Measurements from ENCODE around the gene P4HA2. TPM values are rescaled to one million over a fixed set of nuclear protein-coding genes. Genes with fewer than 3 reads are reported as not detected.
A peak's percentile ranks its signal among the peaks of the same experiment; 100 is the strongest.

Gene P4HA2
- total and polyA plus RNA-seq, 7 donors: 4.2 to 35.2 (median 24.8) TPM

- no peaks in the 10 kb centered on the region for H3K27me3 ChIP-seq
- TF ChIP-seq EP300 (IDR thresholded peaks at IDR 0.05) (no peak), POLR2AphosphoS5 (IDR thresholded peaks at IDR 0.05) (no peak), POLR2A (IDR thresholded peaks at IDR 0.05) (no peak)
- TF ChIP-seq, protein P1, sequence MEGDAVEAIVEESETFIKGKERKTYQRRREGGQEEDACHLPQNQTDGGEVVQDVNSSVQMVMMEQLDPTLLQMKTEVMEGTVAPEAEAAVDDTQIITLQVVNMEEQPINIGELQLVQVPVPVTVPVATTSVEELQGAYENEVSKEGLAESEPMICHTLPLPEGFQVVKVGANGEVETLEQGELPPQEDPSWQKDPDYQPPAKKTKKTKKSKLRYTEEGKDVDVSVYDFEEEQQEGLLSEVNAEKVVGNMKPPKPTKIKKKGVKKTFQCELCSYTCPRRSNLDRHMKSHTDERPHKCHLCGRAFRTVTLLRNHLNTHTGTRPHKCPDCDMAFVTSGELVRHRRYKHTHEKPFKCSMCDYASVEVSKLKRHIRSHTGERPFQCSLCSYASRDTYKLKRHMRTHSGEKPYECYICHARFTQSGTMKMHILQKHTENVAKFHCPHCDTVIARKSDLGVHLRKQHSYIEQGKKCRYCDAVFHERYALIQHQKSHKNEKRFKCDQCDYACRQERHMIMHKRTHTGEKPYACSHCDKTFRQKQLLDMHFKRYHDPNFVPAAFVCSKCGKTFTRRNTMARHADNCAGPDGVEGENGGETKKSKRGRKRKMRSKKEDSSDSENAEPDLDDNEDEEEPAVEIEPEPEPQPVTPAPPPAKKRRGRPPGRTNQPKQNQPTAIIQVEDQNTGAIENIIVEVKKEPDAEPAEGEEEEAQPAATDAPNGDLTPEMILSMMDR (IDR thresholded peaks at IDR 0.05): no peak
- H3K4me1 ChIP-seq: peaks cover 0 to 49% (median 45%) of the 10 kb centered on the region in 4 donors
- no peaks in the 10 kb centered on the region for H3K36me3 ChIP-seq
- no peaks in the 10 kb centered on the region for H3K9me3 ChIP-seq
- intact Hi-C loops (cut with DNase I): no loop called here
- 96% methylated on average over 4 of the region's 4 CpGs for WGBS, 2 donors
- DNase-seq: peak; percentile 44
- H3K4me3 ChIP-seq: no peak overlapping the region
- peak overlapping the region; percentile 97 to 99 (median 98) for H3K27ac ChIP-seq
Observed at GRCh38 chr5:132256086-132256782, 28.6 kb upstream of the P4HA2 start.

DNA sequence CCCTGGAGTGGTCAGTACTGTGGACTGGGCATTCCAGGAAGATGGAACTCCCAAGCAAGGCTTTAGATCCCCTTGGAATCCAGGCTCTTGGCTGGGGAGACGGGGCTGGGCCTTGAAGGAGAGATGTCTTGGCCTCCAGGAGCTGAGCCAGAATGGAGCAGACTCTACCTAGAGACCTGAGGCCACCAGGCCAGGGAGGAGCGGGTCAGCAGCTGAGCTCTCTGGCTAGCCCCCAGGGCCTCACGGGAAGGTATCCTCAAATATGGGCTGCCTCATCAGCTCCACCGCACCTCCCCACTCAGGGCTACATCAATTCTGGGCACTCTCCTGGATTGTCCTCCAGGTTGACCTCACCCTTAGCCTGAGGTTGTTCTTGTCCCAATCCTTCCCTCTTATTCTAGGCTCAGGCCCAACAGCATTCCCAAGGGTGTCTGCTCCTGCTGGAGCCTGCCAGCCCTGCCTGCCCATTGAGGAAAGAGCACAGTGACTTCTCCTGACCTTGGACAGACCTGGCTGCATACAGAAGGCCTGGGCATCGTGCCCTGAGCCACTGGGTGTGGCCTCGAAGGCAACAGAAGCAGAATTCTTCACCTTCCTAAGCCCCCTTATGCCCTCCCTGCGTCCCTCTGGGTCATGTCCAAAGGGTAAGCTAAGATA, 26.8 kb upstream of the P4HA2 start:
- Histone ChIP-seq H3K27me3 (no peaks in the 10 kb centered on the region), H3K4me3 (no peak overlapping the region), H3K4me1 (peaks cover 0 to 31% (median 27%) of the 10 kb centered on the region in 4 donors), H3K27ac (peak overlapping the region; percentile 30 to 99 (median 62)), H3K36me3 (no peaks in the 10 kb centered on the region), H3K9me3 (no peaks in the 10 kb centered on the region)
- peak; percentile 72 for DNase-seq
- TF ChIP-seq POLR2AphosphoS5 (IDR thresholded peaks at IDR 0.05) (peak in 3 of 4 donors; percentile 14 to 39 (median 31)), POLR2A (IDR thresholded peaks at IDR 0.05) (no peak)
- WGBS, 2 donors: 37 to 61% methylated on average over 7 of the region's 7 CpGs
- intact Hi-C loops (cut with DNase I): no loop called here

- 64 to 80% methylated on average over 8 of the region's 8 CpGs for WGBS, 2 donors
Observed at GRCh38 chr5:132253452-132254320, 26.0 kb upstream of the P4HA2 start.

DNA sequence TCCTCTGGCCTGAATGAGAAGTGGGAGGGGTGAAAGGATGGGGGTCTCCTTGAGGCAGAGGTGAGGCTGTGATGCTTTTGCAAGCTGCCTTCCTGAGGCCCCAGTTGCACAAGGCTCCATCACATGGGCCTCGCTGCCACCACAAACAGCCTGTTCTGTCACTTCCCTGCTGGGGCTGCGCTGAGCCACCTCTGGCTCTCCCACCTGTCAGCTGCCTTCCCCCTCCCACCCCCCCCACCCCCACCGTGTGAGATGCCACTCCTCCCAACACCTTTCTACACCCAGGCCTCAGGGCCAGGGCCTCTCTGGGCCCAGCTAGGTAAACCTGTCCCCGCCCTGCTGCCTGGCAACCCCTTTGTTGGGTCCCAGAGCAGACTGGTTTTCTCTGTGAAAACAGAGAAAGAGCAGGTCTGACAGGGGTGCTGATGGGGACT, 25.4 kb upstream of the P4HA2 start:
- peaks cover 0 to 20% (median 18%) of the 10 kb centered on the region in 4 donors for H3K4me1 ChIP-seq
- H3K36me3 ChIP-seq: no peaks in the 10 kb centered on the region
- H3K27me3 ChIP-seq: no peaks in the 10 kb centered on the region
- TF ChIP-seq, protein P1 (IDR thresholded peaks at IDR 0.05): no peak
- H3K4me3 ChIP-seq: no peak overlapping the region
- no peak overlapping the region for H3K27ac ChIP-seq
- no peaks in the 10 kb centered on the region for H3K9me3 ChIP-seq
- peak; percentile 40 for DNase-seq
- 55 to 59% methylated on average over 4 of the region's 4 CpGs for WGBS, 2 donors
- intact Hi-C loops (cut with DNase I): no loop called here

More at GRCh38 chr5:132253452-132254320, 26.0 kb upstream of the P4HA2 start:
- TF ChIP-seq EP300 (IDR thresholded peaks at IDR 0.05) (no peak), POLR2A (IDR thresholded peaks at IDR 0.05) (no peak), POLR2AphosphoS5 (IDR thresholded peaks at IDR 0.05) (no peak)
- TF ChIP-seq, protein P1 (IDR thresholded peaks at IDR 0.05): no peak
- DNase-seq: peak; percentile 68
- Histone ChIP-seq H3K4me1 (peaks cover 0 to 25% (median 21%) of the 10 kb centered on the region in 4 donors), H3K4me3 (no peak overlapping the region), H3K36me3 (no peaks in the 10 kb centered on the region), H3K9me3 (no peaks in the 10 kb centered on the region), H3K27ac (peak overlapping the region; percentile 30 to 99 (median 62)), H3K27me3 (no peaks in the 10 kb centered on the region)
- intact Hi-C loops (cut with DNase I): no loop called here
